DOHH2 (cell line): ENCODE measurements around the gene ADAMTS2.

ENCODE experiments used
- H3F3A ChIP-seq: fragments of 200-600 bp; sonication (generic), shearing (Covaris generic); 2 replicates; pipeline ENCODE4 v1.6.0; 2016; ENCODE audit warnings: antibody characterized with exemption, mild to moderate bottlenecking; ENCODE audit not compliant: control insufficient read depth, insufficient read depth
- H3K27ac ChIP-seq: fragments of 200-600 bp; sonication (generic); 2 replicates; pipeline ENCODE4 v1.5.1; 2014; ENCODE audit warnings: low read depth, mild to moderate bottlenecking, low read length, moderate library complexity
- H3K27me3 ChIP-seq: fragments of 200-600 bp; sonication (generic); 2 replicates; pipeline ENCODE4 v1.6.1; 2014; ENCODE audit warnings: mild to moderate bottlenecking, low read length, mixed read lengths; ENCODE audit not compliant: control insufficient read depth
- H3K36me3 ChIP-seq: fragments of 200-600 bp; sonication (generic); 2 replicates; pipeline ENCODE4 v1.6.1; 2014; ENCODE audit warnings: mild to moderate bottlenecking, low read length, moderate library complexity, mixed read lengths; ENCODE audit not compliant: control insufficient read depth
- H3K4me1 ChIP-seq: fragments of 200-600 bp; sonication (generic); 2 replicates; pipeline ENCODE4 v1.6.1; 2014; ENCODE audit warnings: mild to moderate bottlenecking, low read length, mixed read lengths; ENCODE audit not compliant: control insufficient read depth
- H3K4me2 ChIP-seq: fragments of 200-600 bp; sonication (generic); 2 replicates; pipeline ENCODE4 v1.6.0; 2014; ENCODE audit warnings: mild to moderate bottlenecking, low read length, moderate library complexity
- H3K4me3 ChIP-seq: fragments of 200-600 bp; sonication (generic); 2 replicates; pipeline ENCODE4 v1.5.1; 2014; ENCODE audit warnings: mild to moderate bottlenecking, low read length, mixed read lengths
- H3K79me2 ChIP-seq: fragments of 200-600 bp; sonication (generic); 2 replicates; pipeline ENCODE4 v1.6.1; 2014; ENCODE audit warnings: mild to moderate bottlenecking, low read length, mixed read lengths; ENCODE audit not compliant: control insufficient read depth
- H3K9me2 ChIP-seq: fragments of 200-600 bp; sonication (generic); replicated peaks from 2 replicates; pipeline ENCODE4 v1.6.1; 2014; ENCODE audit warnings: mild to moderate bottlenecking, low read length, mixed read lengths; ENCODE audit not compliant: control insufficient read depth
- H3K9me3 ChIP-seq: fragments of 200-600 bp; sonication (generic); 2 replicates; pipeline ENCODE4 v1.6.1; 2014; ENCODE audit warnings: antibody characterized with exemption, low read length, mixed read lengths; ENCODE audit not compliant: control insufficient read depth, insufficient read depth
- H4K20me1 ChIP-seq: fragments of 200-600 bp; sonication (generic); 2 replicates; pipeline ENCODE4 v1.6.0; 2014; ENCODE audit warnings: low read depth, mild to moderate bottlenecking, antibody characterized with exemption, low read length, moderate library complexity; ENCODE audit not compliant: control insufficient read depth, insufficient read depth
- CTCF ChIP-seq: fragments of 200-600 bp; sonication (generic); IDR thresholded peaks from one replicate; pipeline ENCODE4 v1.5.1; 2014; ENCODE audit warnings: antibody characterized with exemption, mild to moderate bottlenecking, low read depth, low read length; ENCODE audit not compliant: poor library complexity, severe bottlenecking
- EZH2phosphoT487 ChIP-seq: fragments of 200-600 bp; sonication (generic); IDR thresholded peaks from 2 replicates; pipeline ENCODE4 v1.6.1; 2017; ENCODE audit warnings: borderline replicate concordance, mild to moderate bottlenecking, antibody characterized with exemption, low read length, moderate library complexity, mixed read lengths

The ADAMTS2 gene

GRCh38 chr5:179239256-179240135 is 105.8 kb downstream of the ADAMTS2 start:
- no peak for TF ChIP-seq EZH2phosphoT487
- no peak for TF ChIP-seq CTCF
- Histone ChIP-seq H3K9me3 (no peaks in the 10 kb centered on the region), H3K79me2 (no peaks in the 10 kb centered on the region), H3K4me1 (no peaks in the 10 kb centered on the region), H3K27ac (no peak overlapping the region), H3K4me2 (no peak overlapping the region), H3K36me3 (no peaks in the 10 kb centered on the region), H3F3A (no peaks in the 10 kb centered on the region), H3K4me3 (no peak overlapping the region), H4K20me1 (no peaks in the 10 kb centered on the region), H3K9me2 (no peaks in the 10 kb centered on the region), H3K27me3 (no peaks in the 10 kb centered on the region)

GRCh38 chr5:179238628-179238970 is 106.7 kb downstream of the ADAMTS2 start:
- TF ChIP-seq CTCF (no peak), EZH2phosphoT487 (no peak)
- no peak overlapping the region for H3K4me2 ChIP-seq
- no peaks in the 10 kb centered on the region for H3K9me3 ChIP-seq
- H3K9me2 ChIP-seq: no peaks in the 10 kb centered on the region
- no peaks in the 10 kb centered on the region for H4K20me1 ChIP-seq
- no peaks in the 10 kb centered on the region for H3K4me1 ChIP-seq
- no peaks in the 10 kb centered on the region for H3K36me3 ChIP-seq
- no peaks in the 10 kb centered on the region for H3K27me3 ChIP-seq
- no peak overlapping the region for H3K4me3 ChIP-seq
- H3K79me2 ChIP-seq: no peaks in the 10 kb centered on the region
- no peaks in the 10 kb centered on the region for H3F3A ChIP-seq
- no peak overlapping the region for H3K27ac ChIP-seq

- TF ChIP-seq CTCF (no peak), EZH2phosphoT487 (no peak)
- Histone ChIP-seq H3K4me3 (no peak overlapping the region), H3K27ac (no peak overlapping the region), H4K20me1 (no peaks in the 10 kb centered on the region), H3K79me2 (no peaks in the 10 kb centered on the region), H3K9me3 (no peaks in the 10 kb centered on the region), H3K4me2 (no peak overlapping the region), H3K4me1 (no peaks in the 10 kb centered on the region), H3F3A (no peaks in the 10 kb centered on the region), H3K9me2 (no peaks in the 10 kb centered on the region), H3K36me3 (no peaks in the 10 kb centered on the region), H3K27me3 (no peaks in the 10 kb centered on the region)
These were observed 107.3 kb downstream of the ADAMTS2 start for GRCh38 chr5:179237770-179238627.
